SU-DHL-6 (cell line): ENCODE data around the gene FXYD3.

Source experiments
- H2AFZ ChIP-seq: fragments of 200-600 bp; sonication (generic); 2 replicates; pipeline ENCODE4 v1.6.1; 2014; ENCODE audit warnings: low read depth, mild to moderate bottlenecking, moderate library complexity, mixed read lengths, antibody characterized with exemption, low read length; ENCODE audit not compliant: severe bottlenecking
- H3F3A ChIP-seq: fragments of 200-600 bp; shearing (Covaris generic); 2 replicates; pipeline ENCODE4 v1.6.0; 2016; ENCODE audit warnings: antibody characterized with exemption, mild to moderate bottlenecking; ENCODE audit not compliant: insufficient read depth
- H3K27ac ChIP-seq: fragments of 200-600 bp; sonication (generic); 2 replicates; pipeline ENCODE4 v1.5.1; 2016; ENCODE audit warnings: low read depth, mild to moderate bottlenecking, low read length, moderate library complexity, mixed read lengths
- H3K27me3 ChIP-seq: fragments of 200-600 bp; sonication (generic), shearing (Covaris generic); 2 replicates; pipeline ENCODE4 v1.6.0; 2014; ENCODE audit warnings: mild to moderate bottlenecking, low read length
- H3K36me3 ChIP-seq: fragments of 200-600 bp; sonication (generic); 2 replicates; pipeline ENCODE4 v1.6.1; 2014; ENCODE audit warnings: mild to moderate bottlenecking, low read length, mixed read lengths
- H3K4me2 ChIP-seq: fragments of 300-600, 200-600 bp; shearing (Covaris generic), sonication (generic); 2 replicates; pipeline ENCODE4 v1.6.0; 2014; ENCODE audit warnings: low read length, low read depth, mild to moderate bottlenecking; ENCODE audit not compliant: poor library complexity, severe bottlenecking
- H3K4me3 ChIP-seq: fragments of 200-600 bp; sonication (generic); 2 replicates; pipeline ENCODE4 v1.5.1; 2014; ENCODE audit warnings: antibody characterized with exemption, low read length, mild to moderate bottlenecking, mixed read lengths; ENCODE audit not compliant: insufficient read depth, poor library complexity, severe bottlenecking
- H3K79me2 ChIP-seq: fragments of 200-600 bp; sonication (generic); 2 replicates; pipeline ENCODE4 v1.6.1; 2014; ENCODE audit warnings: mild to moderate bottlenecking, low read length, moderate library complexity; ENCODE audit not compliant: insufficient read depth
- H3K9ac ChIP-seq: fragments of 200-600 bp; sonication (generic); 2 replicates; pipeline ENCODE4 v1.7.0; 2014; ENCODE audit warnings: mild to moderate bottlenecking, low read length
- H3K9me2 ChIP-seq: fragments of 200-600 bp; sonication (generic); replicated peaks from 2 replicates; pipeline ENCODE4 v1.6.1; 2014; ENCODE audit warnings: low read length; ENCODE audit not compliant: insufficient read depth
- H3K9me3 ChIP-seq: fragments of 200-600 bp; sonication (generic); 2 replicates; pipeline ENCODE4 v1.6.1; 2014; ENCODE audit warnings: low read length, mixed read lengths; ENCODE audit not compliant: insufficient read depth
- H4K20me1 ChIP-seq: fragments of 200-600 bp; sonication (generic); 2 replicates; pipeline ENCODE4 v1.6.1; 2014; ENCODE audit warnings: low read depth, mild to moderate bottlenecking, antibody characterized with exemption, low read length, moderate library complexity, mixed read lengths
- EZH2phosphoT487 ChIP-seq: fragments of 200-600 bp; sonication (generic), shearing (Covaris generic); conservative IDR thresholded peaks from 2 replicates; pipeline ENCODE4 v1.6.1; 2018; ENCODE audit warnings: mild to moderate bottlenecking, antibody characterized with exemption, low read length, moderate library complexity, mixed read lengths
- TF ChIP-seq, protein P1 (sequence below): fragments of 200-600 bp; sonication (generic); IDR thresholded peaks from one replicate; pipeline ENCODE4 v1.5.1; 2017; ENCODE audit warnings: antibody characterized with exemption, mild to moderate bottlenecking, low read length, moderate library complexity; ENCODE audit not compliant: insufficient read depth, poor library complexity, severe bottlenecking

The FXYD3 gene

DNA sequence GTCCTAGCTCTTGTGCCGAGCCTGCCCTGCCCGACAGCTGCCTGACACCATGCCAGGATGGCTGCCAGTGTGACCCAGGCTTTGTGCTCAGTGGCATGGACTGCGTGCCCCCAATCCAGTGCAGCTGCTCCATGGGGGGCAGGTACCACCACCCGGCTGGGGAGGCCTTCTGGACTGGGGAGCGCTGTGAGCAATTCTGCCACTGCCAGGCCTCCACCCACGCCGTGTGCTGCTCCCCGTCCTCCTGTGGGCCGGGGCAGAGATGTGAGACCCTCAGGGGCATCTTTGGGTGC, 9.4 kb upstream of the FXYD3 start:
- no peak for TF ChIP-seq EZH2phosphoT487
- TF ChIP-seq, protein P1, sequence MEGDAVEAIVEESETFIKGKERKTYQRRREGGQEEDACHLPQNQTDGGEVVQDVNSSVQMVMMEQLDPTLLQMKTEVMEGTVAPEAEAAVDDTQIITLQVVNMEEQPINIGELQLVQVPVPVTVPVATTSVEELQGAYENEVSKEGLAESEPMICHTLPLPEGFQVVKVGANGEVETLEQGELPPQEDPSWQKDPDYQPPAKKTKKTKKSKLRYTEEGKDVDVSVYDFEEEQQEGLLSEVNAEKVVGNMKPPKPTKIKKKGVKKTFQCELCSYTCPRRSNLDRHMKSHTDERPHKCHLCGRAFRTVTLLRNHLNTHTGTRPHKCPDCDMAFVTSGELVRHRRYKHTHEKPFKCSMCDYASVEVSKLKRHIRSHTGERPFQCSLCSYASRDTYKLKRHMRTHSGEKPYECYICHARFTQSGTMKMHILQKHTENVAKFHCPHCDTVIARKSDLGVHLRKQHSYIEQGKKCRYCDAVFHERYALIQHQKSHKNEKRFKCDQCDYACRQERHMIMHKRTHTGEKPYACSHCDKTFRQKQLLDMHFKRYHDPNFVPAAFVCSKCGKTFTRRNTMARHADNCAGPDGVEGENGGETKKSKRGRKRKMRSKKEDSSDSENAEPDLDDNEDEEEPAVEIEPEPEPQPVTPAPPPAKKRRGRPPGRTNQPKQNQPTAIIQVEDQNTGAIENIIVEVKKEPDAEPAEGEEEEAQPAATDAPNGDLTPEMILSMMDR, result no peak
- Histone ChIP-seq H3F3A (no peaks in the 10 kb centered on the region), H3K9me3 (no peaks in the 10 kb centered on the region), H3K9ac (no peak overlapping the region), H3K79me2 (no peaks in the 10 kb centered on the region), H3K27ac (no peak overlapping the region), H2AFZ (no peak overlapping the region), H4K20me1 (no peaks in the 10 kb centered on the region), H3K9me2 (no peaks in the 10 kb centered on the region), H3K36me3 (no peaks in the 10 kb centered on the region), H3K4me2 (no peak overlapping the region), H3K4me3 (no peak overlapping the region), H3K27me3 (no peaks in the 10 kb centered on the region)

- no peaks in the 10 kb centered on the region for H3K27me3 ChIP-seq
- TF ChIP-seq, protein P1, result no peak
- no peak for TF ChIP-seq EZH2phosphoT487
- no peak overlapping the region for H3K4me2 ChIP-seq
- H3K9me2 ChIP-seq, result no peaks in the 10 kb centered on the region
- no peak overlapping the region for H3K9ac ChIP-seq
- H2AFZ ChIP-seq, result no peak overlapping the region
- H4K20me1 ChIP-seq, result no peaks in the 10 kb centered on the region
- no peaks in the 10 kb centered on the region for H3K9me3 ChIP-seq
- H3K4me3 ChIP-seq, result no peak overlapping the region
- no peaks in the 10 kb centered on the region for H3F3A ChIP-seq
- H3K36me3 ChIP-seq, result no peaks in the 10 kb centered on the region
- no peak overlapping the region for H3K27ac ChIP-seq
- H3K79me2 ChIP-seq, result no peaks in the 10 kb centered on the region
Measured at GRCh38 chr19:35106898-35107541, 8.6 kb upstream of the FXYD3 start.

GRCh38 chr19:35107545-35107944, 8.1 kb upstream of the FXYD3 start:
- Histone ChIP-seq H3K9me2 (no peaks in the 10 kb centered on the region), H2AFZ (no peak overlapping the region), H3K4me2 (no peak overlapping the region), H4K20me1 (no peaks in the 10 kb centered on the region), H3K36me3 (no peaks in the 10 kb centered on the region), H3F3A (no peaks in the 10 kb centered on the region), H3K9ac (no peak overlapping the region), H3K27ac (no peak overlapping the region), H3K9me3 (no peaks in the 10 kb centered on the region), H3K4me3 (no peak overlapping the region), H3K27me3 (no peaks in the 10 kb centered on the region), H3K79me2 (no peaks in the 10 kb centered on the region)
- no peak for TF ChIP-seq EZH2phosphoT487
- TF ChIP-seq, protein P1, result no peak
